Mesangial cell (primary cell): ENCODE results near the gene PACS1. TPM values are rescaled to one million over a fixed set of nuclear protein-coding genes. Genes with fewer than 3 reads are reported as not detected.

Source experiments
- total RNA-seq: library from RNA; depleted of rRNA; stranded (reverse); fragments of >200 nt; gene quantifications from 2 replicates; pipeline ENCODE4 v1.2.3, GENCODE V29; 2015

Gene PACS1
- 50.5 and 67.8 TPM in 2 replicates for total RNA-seq

DNA sequence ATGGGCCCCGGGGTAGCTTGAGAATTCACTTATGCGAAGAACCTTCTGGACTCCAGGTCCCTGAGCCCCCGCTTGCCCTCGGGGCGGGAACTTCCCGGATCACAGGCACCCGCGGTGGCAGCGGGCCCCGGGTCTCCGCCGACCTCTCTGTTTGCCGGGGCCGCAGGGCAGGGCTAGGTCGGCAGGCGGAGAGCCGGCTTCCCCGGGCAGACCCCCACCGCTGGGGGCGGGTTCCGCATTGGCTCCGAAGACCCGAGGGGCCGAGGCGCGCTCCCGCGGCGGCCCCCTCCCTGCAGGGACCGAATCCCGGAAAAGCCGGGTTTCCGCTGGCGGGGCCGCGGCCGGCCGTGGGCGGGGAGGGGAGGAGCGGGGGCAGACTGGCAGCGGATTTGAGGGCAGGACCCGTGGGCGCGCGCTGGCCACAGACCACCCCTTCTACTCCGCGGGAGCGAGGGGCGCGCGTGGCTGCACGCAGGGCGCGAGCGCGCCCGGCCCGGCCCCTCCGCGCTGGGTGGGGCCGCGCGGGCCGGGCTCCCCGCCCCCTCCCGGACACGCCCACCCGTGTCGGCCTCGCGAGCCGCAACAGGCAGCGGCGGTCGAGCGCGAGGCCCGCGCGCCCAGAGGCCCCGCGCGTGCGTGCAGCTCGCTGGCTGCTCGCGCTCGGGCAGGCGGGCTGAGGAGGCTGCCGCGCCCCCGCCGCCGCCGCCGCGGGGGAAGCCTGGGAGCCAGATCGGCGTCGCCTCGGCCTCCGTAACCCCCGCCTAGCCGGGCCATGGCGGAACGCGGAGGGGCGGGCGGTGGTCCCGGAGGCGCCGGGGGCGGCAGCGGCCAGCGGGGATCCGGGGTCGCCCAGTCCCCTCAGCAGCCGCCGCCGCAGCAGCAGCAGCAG is at the start of gene PACS1:
PACS1 (plus strand) TSS at position 558 of the 889 bp plus-strand sequence; CDS start at position 773, 215 bp downstream.

DNA sequence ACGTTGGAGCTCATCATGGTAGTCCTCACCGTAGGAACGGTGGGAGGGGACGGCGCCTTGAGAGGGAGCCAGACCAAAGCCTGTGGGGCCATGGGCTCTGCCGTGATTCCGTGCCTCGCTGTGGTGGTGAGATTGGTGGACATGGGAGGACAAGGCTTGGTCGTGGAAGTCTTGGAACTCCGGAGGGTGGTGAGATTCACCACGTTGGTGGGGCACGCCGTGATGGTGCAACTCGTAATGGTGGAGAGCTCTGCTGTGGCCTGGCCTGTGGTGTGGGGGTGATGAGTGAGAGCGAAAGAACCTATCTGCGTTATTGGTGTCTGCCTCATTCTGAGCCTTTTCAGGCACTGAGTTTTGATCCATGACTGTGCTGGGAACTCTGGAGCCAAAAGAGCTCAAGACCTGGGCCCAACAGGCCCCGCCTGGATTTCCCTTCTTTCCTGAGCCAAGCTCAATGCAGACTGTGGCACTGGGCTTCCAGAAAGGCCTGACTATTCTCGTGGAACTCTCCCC is 44.0 kb upstream of the PACS1 start, which contains the start of gene CATSPER1:
CATSPER1 (minus strand) TSS at position 463 of the 513 bp plus-strand sequence; CDS start at position 363, 100 bp downstream.

DNA sequence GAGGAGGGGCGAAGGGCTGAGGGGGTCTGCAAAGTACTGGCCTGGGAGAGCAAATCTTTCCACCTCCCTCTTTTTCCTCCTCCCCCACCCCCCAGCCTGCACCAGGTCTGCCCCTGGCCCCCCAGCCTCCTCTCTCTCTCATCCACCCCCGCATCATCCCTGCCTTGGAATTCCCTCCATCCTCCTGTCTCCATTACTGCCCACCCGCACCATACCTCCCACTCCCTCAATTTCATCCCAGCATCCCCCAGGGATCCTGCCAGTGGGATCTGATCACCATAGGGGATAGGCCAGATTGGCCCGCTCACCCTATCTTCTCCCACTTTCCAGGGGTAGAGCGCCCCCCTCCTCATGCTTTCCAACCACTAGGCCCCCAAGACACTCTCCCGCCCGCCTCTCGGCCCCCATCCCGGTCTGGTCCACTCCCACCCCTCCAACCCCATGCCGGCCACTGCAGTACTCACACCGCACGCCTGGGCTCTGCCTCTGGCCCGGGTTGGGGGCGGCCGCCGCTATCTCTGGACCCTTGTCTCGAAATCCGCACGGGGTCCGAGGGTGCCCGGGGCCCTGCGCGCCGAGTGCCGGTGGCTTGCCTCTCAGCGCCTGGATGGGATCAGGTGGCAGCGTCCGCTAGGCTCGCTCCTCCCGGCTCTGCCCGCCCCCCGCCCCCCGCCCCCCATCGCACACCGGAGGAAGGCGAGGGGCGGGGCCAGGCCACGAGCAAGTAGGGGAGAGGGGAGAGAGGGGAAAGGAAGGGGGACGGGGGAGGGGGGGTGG is 21.3 kb upstream of the PACS1 start, which contains the start of gene GAL3ST3:
GAL3ST3 (minus strand) TSS at position 615 of the 777 bp plus-strand sequence. CDS start 3,746 bp downstream, outside the sequence.

DNA sequence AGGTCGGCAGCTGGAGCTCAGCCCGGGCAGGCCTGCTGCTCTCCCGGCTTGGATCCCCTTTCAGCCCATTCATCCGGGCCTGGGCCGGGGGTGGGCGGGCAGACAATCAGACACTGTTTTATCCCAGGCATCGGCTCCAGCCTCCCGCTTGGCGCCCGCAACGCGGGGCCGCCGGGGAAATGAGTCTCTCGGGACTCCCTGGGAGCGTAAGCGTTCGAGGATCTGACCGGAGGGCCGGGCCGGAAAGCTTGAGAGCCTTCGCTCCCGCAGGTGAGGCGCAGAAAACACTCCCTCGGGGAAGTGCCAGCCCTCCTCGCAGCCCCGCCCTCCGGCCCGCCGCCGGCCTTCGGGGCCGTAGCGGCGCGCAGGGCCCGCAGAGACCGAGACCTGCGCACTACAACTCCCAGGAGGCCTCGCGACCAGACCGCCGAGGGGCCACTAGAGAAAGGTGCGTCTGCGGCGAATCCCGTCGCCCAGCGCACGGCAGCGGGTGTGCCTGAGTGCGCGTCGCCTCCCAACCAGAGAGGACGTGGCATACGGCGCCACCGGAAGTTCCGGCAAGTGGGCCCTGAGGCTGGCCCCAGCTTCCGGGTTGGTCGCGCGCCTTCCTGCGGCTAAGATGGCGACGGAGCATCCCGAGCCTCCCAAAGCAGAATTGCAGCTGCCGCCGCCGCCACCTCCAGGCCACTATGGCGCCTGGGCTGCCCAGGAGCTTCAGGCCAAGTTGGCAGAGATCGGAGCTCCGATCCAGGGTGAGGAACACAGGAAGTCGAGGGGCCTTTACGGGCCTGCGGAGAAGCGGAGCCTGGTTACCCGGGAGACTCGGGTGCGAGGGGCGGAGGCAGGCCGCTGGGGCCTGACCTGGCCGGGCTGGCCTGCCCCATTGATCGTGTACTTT is 18.1 kb upstream of the PACS1 start, which contains the start of gene SF3B2:
SF3B2 (plus strand) TSS at position 599 of the 898 bp plus-strand sequence; CDS start at position 620, 21 bp downstream.

DNA sequence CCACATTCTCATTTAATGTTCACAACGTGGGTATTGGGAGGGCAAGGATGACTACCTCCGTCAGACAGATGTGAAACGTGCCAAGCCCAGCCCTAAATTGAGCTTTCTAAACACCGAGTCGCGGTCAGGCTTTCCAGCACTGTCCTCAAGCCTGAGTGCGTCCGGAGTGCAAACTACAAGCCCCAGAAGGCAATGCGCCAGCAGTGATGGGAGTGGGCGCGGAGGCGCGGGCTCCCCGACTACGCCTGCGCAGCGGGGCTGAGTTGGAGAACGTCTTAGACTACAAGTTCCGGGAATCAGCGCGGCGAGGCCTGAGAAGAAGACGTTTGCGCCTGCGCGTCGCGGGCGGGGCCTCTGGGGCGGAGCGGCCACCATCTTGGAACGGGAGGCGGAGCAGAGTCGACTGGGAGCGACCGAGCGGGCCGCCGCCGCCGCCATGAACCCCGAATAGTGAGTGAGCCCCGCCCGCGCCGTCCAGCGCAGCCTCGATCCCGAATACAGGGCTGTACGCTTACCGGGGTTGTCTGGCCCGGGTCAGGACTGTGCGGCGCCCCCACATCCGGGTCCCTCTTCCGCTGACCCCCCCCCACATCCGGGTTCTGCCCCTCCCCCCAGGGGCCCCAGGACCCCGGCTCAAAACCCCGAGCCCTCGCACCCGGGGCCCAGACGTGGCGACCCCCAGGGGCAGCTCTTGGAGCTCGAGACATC is 198.3 kb downstream of the PACS1 start, which contains the start of gene RAB1B:
RAB1B (plus strand) TSS at position 396 of the 708 bp plus-strand sequence; CDS start at position 437, 41 bp downstream.

DNA sequence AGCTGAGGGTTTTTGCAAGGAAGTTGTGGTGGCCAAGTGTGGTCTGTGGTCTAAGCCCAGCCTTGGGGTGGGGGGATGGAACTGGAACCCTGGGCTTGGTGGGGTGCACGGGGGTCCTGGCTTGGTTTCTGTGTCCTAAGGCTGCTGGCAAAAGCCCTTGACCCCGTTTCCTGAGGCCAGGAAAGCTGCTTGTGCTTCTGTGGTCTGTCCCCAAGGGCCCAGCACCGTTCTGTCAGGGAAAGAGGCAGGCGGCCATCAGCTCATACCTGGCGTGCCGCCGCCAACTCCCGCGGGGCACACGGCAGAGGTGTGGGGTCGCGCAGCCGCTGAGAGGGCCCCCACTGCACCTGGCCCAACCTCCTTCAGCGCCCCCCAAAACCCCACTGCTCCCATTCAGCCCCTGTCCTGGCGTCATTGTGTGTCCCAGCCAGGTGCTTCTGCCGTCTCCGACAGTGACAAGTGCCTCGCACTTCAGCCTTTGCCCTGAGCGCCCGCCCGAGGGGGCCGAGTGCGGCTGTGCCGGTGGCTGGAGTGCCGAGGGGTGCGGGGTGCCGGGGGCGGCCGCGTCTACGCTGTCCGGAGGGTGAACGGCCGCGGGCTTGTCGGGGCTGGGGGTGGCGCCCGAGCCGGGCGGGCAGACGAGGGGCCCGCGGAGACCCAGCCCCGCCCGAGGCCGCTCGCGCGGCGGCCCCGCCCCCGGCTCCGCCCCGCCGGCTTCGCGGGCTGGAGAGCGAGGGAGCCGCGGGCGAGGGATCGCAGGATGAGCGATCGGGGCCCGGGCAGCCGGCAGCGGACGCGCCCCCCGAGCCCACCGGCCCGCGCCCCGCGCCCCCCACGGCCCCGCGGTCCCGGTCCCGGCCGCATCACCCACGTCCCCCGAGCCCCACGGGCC is 207.6 kb downstream of the PACS1 start, which contains the start of gene CNIH2:
CNIH2 (plus strand) TSS at position 705 of the 892 bp plus-strand sequence. CDS start 282 bp downstream, outside the sequence.

DNA sequence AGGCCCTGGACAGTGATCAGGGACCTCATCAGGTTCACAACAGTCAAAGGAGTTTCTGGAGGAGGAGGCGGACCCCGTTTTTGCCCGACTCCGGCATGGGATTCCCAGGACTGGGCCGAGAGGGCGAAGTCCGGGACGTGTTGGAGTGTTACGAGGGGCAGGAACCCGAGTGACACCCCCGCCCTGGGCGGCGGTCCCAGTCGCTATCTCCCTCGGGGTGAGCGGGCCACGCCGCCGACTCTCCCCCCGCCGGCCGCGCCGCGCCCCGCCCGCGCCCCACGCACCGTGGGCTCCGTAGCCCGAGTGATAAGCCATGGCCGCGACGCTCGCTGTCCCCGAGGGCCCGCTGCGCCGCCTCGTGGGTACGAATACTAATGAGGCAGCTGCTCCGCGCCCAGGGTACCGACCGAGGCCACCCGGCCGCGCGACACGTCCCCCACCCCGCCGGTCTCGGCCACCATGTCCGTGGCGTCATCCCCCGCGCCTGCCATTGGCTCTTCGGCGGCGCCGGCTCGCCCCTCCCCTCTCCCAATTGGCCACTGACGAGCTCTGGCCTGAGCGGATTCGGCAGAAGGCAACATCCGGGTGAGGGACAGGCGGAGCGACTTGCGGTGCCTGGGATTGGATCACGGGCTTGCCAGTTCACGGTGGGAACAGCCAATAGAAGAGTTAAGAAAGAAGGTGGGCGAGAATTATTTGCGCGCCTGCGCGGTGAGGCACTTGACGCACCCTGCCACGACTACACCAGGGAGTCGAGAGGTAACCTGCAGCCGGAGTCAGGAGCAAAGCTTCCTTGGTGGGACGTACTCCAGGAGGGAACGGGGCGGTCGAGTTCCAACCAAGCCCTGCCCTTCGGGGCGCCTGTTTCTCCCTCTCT is 218.8 kb downstream of the PACS1 start, which contains the start of gene YIF1A:
YIF1A (minus strand) TSS at position 473 of the 877 bp plus-strand sequence; CDS start at position 315, 158 bp downstream.

DNA sequence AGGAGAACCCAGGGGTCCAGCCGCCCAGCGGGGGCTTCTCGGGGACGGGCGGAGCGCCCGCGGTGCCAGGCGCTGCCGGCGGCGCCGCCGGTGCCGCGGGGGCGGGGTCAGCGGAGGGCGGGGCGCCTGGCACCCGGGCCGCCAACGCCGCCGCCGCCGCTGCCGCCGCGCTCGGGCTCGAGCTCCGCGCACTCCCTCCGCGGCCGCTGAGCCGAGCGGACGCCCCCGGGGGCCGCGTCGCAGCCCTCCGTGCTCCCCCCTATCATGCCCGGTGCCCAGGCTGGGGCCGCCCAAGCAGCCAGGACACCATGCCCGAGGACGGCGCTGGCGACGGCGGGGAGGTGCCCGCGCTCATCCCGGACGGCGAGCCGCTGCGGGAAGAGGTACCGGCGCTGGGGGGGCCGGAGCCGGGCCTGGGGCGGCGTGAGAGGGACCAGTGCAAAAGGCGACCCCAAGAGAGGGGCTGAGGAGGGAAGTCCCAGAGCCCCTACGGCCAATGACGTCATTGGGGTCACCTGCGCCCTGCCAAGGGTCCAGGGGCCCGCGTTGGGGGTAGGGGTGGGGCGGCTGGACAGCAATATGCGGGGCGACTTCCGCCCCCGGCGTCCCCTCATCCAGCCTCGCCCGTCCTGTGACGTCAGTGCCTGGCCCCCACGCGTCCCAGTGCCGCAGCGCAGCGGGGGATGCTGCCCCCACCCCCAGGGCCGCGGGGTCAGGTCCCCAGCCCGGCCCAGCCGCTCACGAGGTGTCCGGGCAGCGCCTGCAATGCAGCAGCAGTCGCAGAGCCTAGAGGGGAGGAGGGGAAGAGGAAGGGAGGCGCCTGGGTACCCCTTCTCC is 221.9 kb downstream of the PACS1 start, which contains the start of gene TMEM151A:
TMEM151A (plus strand) TSS at position 189 of the 837 bp plus-strand sequence; CDS start at position 309, 120 bp downstream.

Other genes starting within 250 kb of the PACS1 start
- 0.89 TPM in 1 of 2 replicates, not detected in the other for gene SNX32, start 236.3 kb upstream of the PACS1 start, total RNA-seq
- 1,341 and 2,316 TPM in 2 replicates for gene CFL1, start 212.1 kb upstream of the PACS1 start, total RNA-seq
- 52.4 and 57.2 TPM in 2 replicates for gene MUS81, start 209.8 kb upstream of the PACS1 start, total RNA-seq
- 77.6 and 161 TPM in 2 replicates for gene EFEMP2, start 197.5 kb upstream of the PACS1 start, total RNA-seq
- 0.81 TPM in 1 of 2 replicates, not detected in the other for gene CTSW, start 190.4 kb upstream of the PACS1 start, total RNA-seq
- 176 and 229 TPM in 2 replicates for gene FIBP, start 181.8 kb upstream of the PACS1 start, total RNA-seq
- gene CCDC85B, start 179.6 kb upstream of the PACS1 start, total RNA-seq: 55.9 and 59.3 TPM in 2 replicates
- 19.8 and 147 TPM in 2 replicates for gene FOSL1, start 169.9 kb upstream of the PACS1 start, total RNA-seq
- gene C11orf68, start 151.2 kb upstream of the PACS1 start, total RNA-seq: 25.6 and 28.8 TPM in 2 replicates
- gene DRAP1, start 150.8 kb upstream of the PACS1 start, total RNA-seq: 104 and 182 TPM in 2 replicates
- not detected in 2 replicates for gene TSGA10IP, start 124.8 kb upstream of the PACS1 start, total RNA-seq
- gene SART1, start 108.5 kb upstream of the PACS1 start, total RNA-seq: 48.7 and 51.8 TPM in 2 replicates
- gene EIF1AD, start 68.1 kb upstream of the PACS1 start, total RNA-seq: 28.1 and 34.7 TPM in 2 replicates
- gene BANF1, start 67.8 kb upstream of the PACS1 start, total RNA-seq: 70.9 and 118 TPM in 2 replicates
- gene CST6, start 58.3 kb upstream of the PACS1 start, total RNA-seq: 2.4 and 18.0 TPM in 2 replicates
- 0.33 and 1.0 TPM in 2 replicates for gene CATSPER1, start 43.8 kb upstream of the PACS1 start, total RNA-seq
- 2.1 and 45.1 TPM in 2 replicates for gene GAL3ST3, start 21.1 kb upstream of the PACS1 start, total RNA-seq
- 160 and 223 TPM in 2 replicates for gene SF3B2, start 17.9 kb upstream of the PACS1 start, total RNA-seq
- gene KLC2, start 187.4 kb downstream of the PACS1 start, total RNA-seq: 25.6 and 28.0 TPM in 2 replicates
- gene RAB1B, start 198.4 kb downstream of the PACS1 start, total RNA-seq: 153 and 177 TPM in 2 replicates
- 0.63 and 2.0 TPM in 2 replicates for gene CNIH2, start 207.9 kb downstream of the PACS1 start, total RNA-seq
- 172 and 188 TPM in 2 replicates for gene YIF1A, start 218.9 kb downstream of the PACS1 start, total RNA-seq
- 0.16 and 17.6 TPM in 2 replicates for gene TMEM151A, start 221.6 kb downstream of the PACS1 start, total RNA-seq
- gene CD248, start 246.8 kb downstream of the PACS1 start, total RNA-seq: 1.8 and 5.1 TPM in 2 replicates